GM12873 (cell line): ENCODE measurements around the gene MXI1.

Source experiments
- TF ChIP-seq, protein P1 (sequence below): IDR thresholded peaks from 2 replicates; pipeline ENCODE4 v1.5.1; 2012; ENCODE audit warnings: low read depth, mild to moderate bottlenecking, moderate library complexity, low read length, control low read depth; ENCODE audit not compliant: insufficient read depth; ENCODE audit errors: missing control alignments

Gene MXI1

DNA sequence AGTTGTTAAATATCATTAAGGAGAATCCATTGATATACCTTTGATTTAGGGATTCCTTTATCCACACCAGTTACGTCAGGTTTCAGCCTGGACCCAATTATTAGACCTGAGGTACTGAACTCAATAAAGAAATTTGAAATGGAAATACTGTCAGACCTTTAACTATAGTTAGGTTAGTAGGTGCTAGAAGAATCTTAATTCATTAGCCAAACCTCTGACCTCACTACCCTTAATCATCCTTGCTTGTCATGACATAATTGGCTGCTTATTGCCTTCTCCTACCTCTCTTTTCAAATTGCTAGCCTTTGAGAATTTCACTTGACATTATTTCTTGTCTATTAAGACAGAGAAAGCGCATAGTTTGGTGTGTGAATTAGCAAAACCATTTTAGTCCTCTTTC lies 70.2 kb downstream of the MXI1 start:
- TF ChIP-seq, protein P1, sequence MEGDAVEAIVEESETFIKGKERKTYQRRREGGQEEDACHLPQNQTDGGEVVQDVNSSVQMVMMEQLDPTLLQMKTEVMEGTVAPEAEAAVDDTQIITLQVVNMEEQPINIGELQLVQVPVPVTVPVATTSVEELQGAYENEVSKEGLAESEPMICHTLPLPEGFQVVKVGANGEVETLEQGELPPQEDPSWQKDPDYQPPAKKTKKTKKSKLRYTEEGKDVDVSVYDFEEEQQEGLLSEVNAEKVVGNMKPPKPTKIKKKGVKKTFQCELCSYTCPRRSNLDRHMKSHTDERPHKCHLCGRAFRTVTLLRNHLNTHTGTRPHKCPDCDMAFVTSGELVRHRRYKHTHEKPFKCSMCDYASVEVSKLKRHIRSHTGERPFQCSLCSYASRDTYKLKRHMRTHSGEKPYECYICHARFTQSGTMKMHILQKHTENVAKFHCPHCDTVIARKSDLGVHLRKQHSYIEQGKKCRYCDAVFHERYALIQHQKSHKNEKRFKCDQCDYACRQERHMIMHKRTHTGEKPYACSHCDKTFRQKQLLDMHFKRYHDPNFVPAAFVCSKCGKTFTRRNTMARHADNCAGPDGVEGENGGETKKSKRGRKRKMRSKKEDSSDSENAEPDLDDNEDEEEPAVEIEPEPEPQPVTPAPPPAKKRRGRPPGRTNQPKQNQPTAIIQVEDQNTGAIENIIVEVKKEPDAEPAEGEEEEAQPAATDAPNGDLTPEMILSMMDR: no peak

DNA sequence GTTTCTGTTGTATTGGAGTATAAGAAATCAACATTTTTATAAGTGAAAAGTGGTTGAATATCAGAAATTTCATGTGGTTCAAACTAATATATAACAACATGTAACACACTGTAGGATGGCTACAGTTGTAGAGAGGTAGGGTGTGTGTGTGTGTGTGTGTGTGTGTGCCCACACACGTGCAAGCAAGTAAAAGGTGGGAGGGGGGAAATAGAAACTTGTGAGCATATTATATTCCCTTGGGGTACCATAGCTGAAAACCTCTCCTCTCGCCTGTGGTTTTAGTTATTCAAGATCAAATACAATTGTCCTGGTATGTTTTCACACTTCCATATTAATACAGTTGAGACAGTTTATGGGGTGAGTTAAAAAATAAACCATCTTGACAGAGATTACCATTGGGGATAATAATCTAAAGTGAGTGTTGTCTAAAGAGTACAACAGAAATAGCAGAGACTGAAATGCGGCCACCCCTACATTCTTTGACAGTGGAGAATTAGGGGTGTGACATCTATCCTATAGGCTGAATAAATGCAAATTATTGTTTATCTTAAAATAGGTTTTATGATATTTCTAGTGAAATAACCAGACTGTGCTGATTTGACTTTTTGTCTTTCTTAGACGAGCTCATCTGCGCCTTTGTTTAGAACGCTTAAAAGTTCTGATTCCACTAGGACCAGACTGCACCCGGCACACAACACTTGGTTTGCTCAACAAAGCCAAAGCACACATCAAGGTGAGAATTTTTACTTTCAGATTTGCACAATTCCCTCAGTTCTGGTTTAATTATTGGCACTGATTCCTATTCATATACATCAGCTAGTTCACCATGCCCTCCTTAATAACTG lies 71.4 kb downstream of the MXI1 start:
- TF ChIP-seq, protein P1: no peak

DNA sequence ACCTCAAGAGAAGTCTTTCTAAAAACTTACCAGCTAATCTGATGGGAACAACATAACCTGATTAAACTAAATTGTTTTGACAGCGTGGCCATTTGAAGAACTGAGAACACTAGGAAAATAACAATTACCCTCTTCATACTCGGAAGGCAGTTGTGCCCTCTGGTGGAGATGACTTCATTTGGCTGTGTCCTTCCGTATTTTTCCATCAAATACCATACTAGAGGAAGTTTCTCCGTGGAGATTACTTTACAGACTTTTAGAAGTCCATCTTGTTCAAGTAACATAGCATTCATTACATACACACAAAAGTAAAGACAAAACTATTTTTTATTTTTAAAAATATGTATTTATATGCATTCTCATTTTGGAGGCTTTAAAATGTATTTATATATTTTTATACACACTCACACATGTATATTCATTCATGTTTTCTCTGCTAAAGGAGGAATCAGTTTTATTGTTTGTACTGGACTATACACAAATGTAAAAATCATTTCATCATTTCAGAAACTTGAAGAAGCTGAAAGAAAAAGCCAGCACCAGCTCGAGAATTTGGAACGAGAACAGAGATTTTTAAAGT lies 72.1 kb downstream of the MXI1 start:
- TF ChIP-seq, protein P1: peak; percentile 67

DNA sequence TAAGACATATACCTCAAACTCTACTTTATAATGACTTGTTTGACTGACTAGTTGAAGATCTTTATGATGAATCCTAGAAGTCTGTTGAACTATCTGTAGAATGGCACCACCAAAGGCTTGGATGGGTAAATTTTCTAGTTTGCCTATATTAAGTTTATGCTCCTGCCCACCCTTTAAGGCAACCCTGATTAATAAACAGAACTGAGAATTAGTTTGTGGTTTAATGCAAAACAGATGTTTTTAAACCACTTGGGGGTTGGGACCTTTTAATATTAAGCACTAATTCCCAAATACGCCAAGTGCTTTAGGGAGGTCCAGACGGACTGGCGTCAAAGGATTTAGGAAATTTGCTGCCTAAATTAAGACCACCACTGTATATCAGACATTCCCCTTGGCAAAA lies 76.9 kb downstream of the MXI1 start:
- TF ChIP-seq, protein P1: no peak

DNA sequence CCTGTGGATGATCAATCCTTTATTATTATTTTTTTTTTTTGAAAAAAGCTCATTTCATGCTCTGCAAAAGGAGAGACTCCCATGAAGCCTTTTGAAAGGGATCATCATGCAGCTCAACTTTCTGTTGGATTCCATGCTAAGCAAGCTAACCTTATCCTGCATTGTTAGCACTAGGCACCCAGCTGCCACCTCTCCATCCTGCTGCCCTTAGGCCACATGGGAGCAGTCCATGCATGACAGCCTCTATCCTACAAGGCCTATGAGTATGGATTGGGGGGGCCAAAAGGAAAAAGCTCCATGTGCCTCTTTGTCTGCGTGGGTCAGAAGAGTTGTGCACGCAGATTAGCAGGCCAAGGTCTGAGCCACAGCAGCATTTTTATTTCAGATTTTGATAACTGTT lies 78.1 kb downstream of the MXI1 start:
- TF ChIP-seq, protein P1: no peak

DNA sequence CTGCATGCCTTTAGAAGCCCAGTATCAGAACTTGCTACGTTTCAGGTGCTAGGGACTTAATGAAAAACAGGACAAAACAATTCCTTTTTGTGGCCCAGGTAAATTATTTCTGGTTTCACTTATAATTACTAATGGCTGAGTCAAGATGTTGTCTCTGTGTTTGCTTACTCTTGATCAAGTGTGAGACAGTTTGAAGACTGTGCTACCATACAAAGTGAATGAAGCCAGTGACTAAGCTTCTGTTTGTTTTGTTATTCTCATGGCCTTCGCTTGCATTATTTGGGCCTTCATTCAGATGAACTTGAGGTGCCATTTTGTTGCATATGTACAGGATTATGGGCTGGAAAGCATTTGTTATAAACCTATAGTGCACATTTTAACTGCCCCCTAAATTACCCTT lies 79.4 kb downstream of the MXI1 start:
- TF ChIP-seq, protein P1: no peak

DNA sequence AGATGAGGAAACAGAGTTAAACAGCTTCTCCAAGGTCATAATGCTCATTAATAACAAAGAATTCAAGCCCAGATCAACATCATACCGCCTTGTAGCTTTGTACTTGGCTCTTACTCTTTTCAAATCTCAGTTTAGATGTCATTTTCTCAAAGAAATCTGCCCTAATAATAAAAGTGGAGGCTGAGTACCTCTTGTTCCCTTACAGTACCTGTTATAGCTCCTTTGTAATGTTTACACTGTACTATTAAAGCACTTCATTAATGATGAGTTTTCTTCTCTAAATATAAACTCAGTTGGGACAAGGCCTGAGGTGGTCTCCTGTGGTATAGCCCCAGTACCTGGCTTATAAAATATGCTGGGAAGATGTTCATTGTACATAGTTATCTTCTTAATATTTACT lies 89.6 kb downstream of the MXI1 start:
- TF ChIP-seq, protein P1: no peak
